ENCODE results near the gene CACNB4. TPM values are rescaled to one million over a fixed set of nuclear protein-coding genes. Genes with fewer than 3 reads are reported as not detected.

Gene CACNB4
- total and polyA plus RNA-seq, 2 donors: 4.8 to 33.9 TPM

DNA sequence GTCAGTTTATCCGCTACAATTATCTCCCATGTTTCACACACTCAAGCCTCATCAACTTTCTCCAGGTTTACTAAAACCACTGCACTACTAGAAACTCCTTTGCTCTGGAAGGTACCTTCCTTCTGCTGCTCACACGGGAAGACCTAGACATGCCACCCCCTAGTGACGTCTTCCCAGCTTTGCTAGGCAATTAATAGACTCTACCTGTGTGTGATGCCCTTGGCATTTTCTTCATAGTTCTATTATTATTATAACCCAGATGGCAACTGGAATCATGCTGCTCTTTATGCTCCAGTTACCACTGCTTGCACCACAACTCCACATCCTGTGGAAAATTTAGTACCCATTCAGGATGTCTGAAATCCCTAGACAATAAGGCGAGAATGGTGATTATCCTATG lies 42.4 kb downstream of the CACNB4 start:
- WGBS: 92% methylated on average over 4 of the region's 4 CpGs
- H3K4me1 ChIP-seq (ENCODE audit: insufficient read depth): no peaks in the 10 kb centered on the region
- no peak overlapping the region for H3K27ac ChIP-seq (ENCODE audit: low read depth)
- no peak overlapping the region for H3K4me3 ChIP-seq (ENCODE audit: low read depth, low read length)
- DNase-seq (ENCODE audit: extremely low spot score): no peak
- H3K36me3 ChIP-seq (ENCODE audit: insufficient read depth): no peaks in the 10 kb centered on the region

DNA sequence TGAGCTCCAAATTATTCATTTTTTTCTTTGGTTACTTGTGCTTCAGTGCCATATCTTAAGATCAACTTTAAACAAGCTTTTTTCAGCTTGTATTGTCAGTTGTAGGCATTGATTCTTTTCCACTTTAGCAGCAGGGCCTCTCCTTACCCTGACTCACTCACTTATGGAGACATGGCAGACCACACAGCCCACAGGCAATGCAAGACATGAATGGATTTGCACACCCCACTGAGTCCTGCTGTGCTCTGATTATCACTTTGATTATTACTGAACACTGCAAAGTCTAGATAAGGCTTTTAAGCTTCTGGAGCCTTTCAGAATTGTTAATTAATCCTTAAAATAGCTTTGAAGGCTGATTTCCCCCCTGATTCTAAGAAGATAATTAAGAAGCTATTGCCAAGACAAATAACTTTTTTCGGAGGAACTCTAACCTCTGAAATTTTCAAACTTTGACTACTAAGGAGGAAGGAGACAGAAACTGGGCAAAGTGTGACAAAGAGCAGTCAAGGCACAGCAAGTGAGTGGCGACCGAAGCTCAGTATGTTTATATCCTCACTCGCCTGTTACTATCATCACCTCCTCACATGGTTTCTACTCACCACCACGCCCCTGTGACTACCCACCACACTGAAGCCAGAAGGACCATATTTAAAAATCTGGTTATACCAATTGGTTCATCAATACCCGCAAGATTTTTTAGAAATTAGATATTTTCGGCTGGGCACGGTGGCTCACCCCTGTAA lies 43.3 kb downstream of the CACNB4 start:
- 92% methylated on average over 8 of the region's 8 CpGs for WGBS
- DNase-seq (ENCODE audit: extremely low spot score): no peak

GRCh38 chr2:152054593-152054992 lies 44.3 kb downstream of the CACNB4 start:
- no peaks in the 10 kb centered on the region for H3K4me1 ChIP-seq (ENCODE audit: insufficient read depth)
- H3K36me3 ChIP-seq (ENCODE audit: insufficient read depth): no peaks in the 10 kb centered on the region
- 60% methylated on average over 2 of the region's 2 CpGs for WGBS
- DNase-seq (ENCODE audit: extremely low spot score): no peak
- H3K4me3 ChIP-seq (ENCODE audit: low read depth, low read length): no peak overlapping the region
- H3K27ac ChIP-seq (ENCODE audit: low read depth): no peak overlapping the region

More for the DNA sequence above, 43.3 kb downstream of the CACNB4 start:
- Histone ChIP-seq H3K27ac (ENCODE audit: low read depth) (no peak overlapping the region), H3K4me3 (ENCODE audit: low read depth, low read length) (no peak overlapping the region), H3K4me1 (ENCODE audit: insufficient read depth) (no peaks in the 10 kb centered on the region), H3K36me3 (ENCODE audit: insufficient read depth) (no peaks in the 10 kb centered on the region)

- WGBS: 98% methylated on average over 3 of the region's 3 CpGs
- Histone ChIP-seq H3K4me3 (ENCODE audit: low read depth, low read length) (no peak overlapping the region), H3K36me3 (ENCODE audit: insufficient read depth) (no peaks in the 10 kb centered on the region), H3K27ac (ENCODE audit: low read depth) (no peak overlapping the region), H3K4me1 (ENCODE audit: insufficient read depth) (no peaks in the 10 kb centered on the region)
- no peak for DNase-seq (ENCODE audit: extremely low spot score)
These were observed 47.4 kb downstream of the CACNB4 start for GRCh38 chr2:152051436-152051835.

DNA sequence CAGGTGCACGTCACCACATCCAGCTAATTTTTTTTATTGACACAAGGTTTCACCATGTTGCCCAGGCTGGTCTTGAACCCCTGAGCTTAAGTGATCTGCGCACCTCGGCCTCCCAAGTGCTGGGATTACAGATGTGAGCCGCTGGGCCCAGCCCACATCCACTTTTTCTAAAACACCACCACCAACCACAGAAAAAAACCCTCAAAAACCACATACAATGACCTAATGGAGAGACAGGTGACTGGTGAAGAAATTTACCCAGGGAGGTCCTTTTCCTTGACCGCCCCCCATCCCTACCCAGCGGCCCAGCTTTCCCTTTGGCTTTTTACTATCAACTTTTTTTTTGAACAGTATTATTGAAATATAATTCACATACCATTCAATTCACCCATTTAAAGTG lies 47.9 kb downstream of the CACNB4 start:
- 94% methylated on average over 6 of the region's 6 CpGs for WGBS
- no peaks in the 10 kb centered on the region for H3K36me3 ChIP-seq (ENCODE audit: insufficient read depth)
- no peak overlapping the region for H3K27ac ChIP-seq (ENCODE audit: low read depth)
- no peak for DNase-seq (ENCODE audit: extremely low spot score)
- no peak overlapping the region for H3K4me3 ChIP-seq (ENCODE audit: low read depth, low read length)
- H3K4me1 ChIP-seq (ENCODE audit: insufficient read depth): no peaks in the 10 kb centered on the region

GRCh38 chr2:152050341-152050740 lies 48.5 kb downstream of the CACNB4 start:
- no peaks in the 10 kb centered on the region for H3K36me3 ChIP-seq (ENCODE audit: insufficient read depth)
- DNase-seq (ENCODE audit: extremely low spot score): no peak
- H3K4me1 ChIP-seq (ENCODE audit: insufficient read depth): no peaks in the 10 kb centered on the region
- no peak overlapping the region for H3K27ac ChIP-seq (ENCODE audit: low read depth)
- no peak overlapping the region for H3K4me3 ChIP-seq (ENCODE audit: low read depth, low read length)
- WGBS: 74% methylated on average over 3 of the region's 3 CpGs

GRCh38 chr2:152049541-152049940 lies 49.3 kb downstream of the CACNB4 start:
- no peak overlapping the region for H3K27ac ChIP-seq (ENCODE audit: low read depth)
- WGBS: 91% methylated on average over 4 of the region's 4 CpGs
- H3K4me3 ChIP-seq (ENCODE audit: low read depth, low read length): no peak overlapping the region
- DNase-seq (ENCODE audit: extremely low spot score): no peak
- no peaks in the 10 kb centered on the region for H3K4me1 ChIP-seq (ENCODE audit: insufficient read depth)
- no peaks in the 10 kb centered on the region for H3K36me3 ChIP-seq (ENCODE audit: insufficient read depth)

- Histone ChIP-seq H3K4me3 (ENCODE audit: low read depth, low read length) (no peak overlapping the region), H3K36me3 (ENCODE audit: insufficient read depth) (no peaks in the 10 kb centered on the region), H3K27ac (ENCODE audit: low read depth) (no peak overlapping the region), H3K4me1 (ENCODE audit: insufficient read depth) (no peaks in the 10 kb centered on the region)
- DNase-seq (ENCODE audit: extremely low spot score): no peak
- WGBS: 69% methylated on average over 6 of the region's 6 CpGs
These were observed 50.9 kb downstream of the CACNB4 start for GRCh38 chr2:152047824-152048471.

- Histone ChIP-seq H3K4me3 (ENCODE audit: low read depth, low read length) (no peak overlapping the region), H3K27ac (ENCODE audit: low read depth) (no peak overlapping the region), H3K36me3 (ENCODE audit: insufficient read depth) (no peaks in the 10 kb centered on the region), H3K4me1 (ENCODE audit: insufficient read depth) (no peaks in the 10 kb centered on the region)
- 84% methylated on average over 4 of the region's 4 CpGs for WGBS
- no peak for DNase-seq (ENCODE audit: extremely low spot score)
These were observed 51.9 kb downstream of the CACNB4 start for GRCh38 chr2:152046940-152047339.

DNA sequence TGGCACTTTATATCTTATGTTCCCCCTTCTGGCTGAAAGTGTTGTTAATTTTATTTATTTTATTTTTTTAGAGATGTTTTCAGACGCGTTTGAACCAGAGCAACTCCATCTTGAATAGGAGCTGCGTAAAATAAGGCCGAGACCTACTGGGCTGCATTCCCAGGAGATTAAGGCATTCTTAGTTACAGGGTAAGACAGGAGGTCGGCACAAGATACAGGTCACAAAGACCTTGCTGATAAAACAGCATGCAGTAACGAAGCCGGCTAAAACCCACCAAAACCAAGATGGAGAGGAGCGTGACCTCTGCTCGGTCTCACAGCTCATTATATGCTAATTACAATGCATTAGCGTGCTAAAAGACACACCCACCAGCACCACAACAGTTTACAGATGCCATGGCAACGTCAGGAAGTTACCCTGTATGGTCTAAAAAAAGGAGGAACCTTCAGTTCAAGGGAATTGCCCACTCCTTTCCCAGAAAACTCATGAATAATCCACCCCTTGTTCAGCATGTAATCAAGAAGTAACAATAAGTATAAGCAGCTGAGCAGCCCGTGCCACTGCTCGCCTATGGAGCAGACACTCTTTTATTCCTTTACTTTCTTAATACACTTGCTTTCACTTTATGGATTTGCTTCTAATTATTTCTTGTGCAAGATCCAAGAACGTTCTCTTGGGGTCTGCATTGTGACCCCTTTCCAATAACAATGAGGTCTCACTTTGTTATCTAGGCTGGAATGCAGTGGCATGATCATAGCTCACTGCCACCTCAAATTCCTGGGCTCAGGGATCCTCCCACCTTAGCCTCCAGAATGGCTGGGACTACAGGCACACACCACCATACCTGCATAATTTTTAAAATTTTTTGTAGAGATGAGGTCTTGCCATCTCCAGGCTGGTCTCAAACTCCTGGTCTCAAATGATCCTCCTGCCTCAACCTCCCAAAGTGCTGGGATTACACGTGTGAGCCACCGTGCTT lies 55.9 kb downstream of the CACNB4 start:
- 80% methylated on average over 16 of the region's 16 CpGs for WGBS
- H3K4me3 ChIP-seq (ENCODE audit: low read depth, low read length): no peak overlapping the region

DNA sequence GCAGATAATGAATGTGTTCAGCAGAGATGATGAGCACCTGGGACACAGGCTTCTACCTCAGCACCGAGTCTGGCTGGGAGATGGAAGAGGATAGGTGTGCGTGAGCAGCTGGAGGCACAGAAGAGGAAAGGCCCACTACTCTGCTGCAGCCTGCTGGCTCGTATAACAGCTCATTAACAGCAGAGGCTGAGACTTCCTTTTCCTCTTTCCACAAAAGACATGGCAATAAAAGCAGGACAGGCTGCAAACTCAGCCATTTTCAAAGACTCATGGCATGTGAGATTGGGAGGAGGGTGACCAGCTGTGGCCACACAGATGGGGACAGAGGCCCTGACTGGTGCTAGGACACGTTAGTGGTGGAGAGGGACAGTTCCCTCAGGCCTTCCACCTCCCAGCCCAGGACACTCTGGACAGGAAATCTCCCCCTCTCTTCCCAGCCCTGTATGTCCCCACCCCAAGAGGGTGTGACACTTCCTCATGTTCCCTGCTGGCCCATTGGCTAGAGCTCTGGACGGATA lies 60.3 kb downstream of the CACNB4 start:
- no peak for DNase-seq (ENCODE audit: extremely low spot score)
- Histone ChIP-seq H3K36me3 (ENCODE audit: insufficient read depth) (no peaks in the 10 kb centered on the region), H3K4me1 (ENCODE audit: insufficient read depth) (no peaks in the 10 kb centered on the region), H3K4me3 (ENCODE audit: low read depth, low read length) (no peak overlapping the region), H3K27ac (ENCODE audit: low read depth) (no peak overlapping the region)
- WGBS: 47% methylated on average over 5 of the region's 5 CpGs

More for the DNA sequence above, 55.9 kb downstream of the CACNB4 start:
- no peak overlapping the region for H3K27ac ChIP-seq (ENCODE audit: low read depth)
- H3K36me3 ChIP-seq (ENCODE audit: insufficient read depth): no peaks in the 10 kb centered on the region
- DNase-seq (ENCODE audit: extremely low spot score): no peak
- H3K4me1 ChIP-seq (ENCODE audit: insufficient read depth): no peaks in the 10 kb centered on the region

GRCh38 chr2:152037743-152038435 lies 61.0 kb downstream of the CACNB4 start:
- no peak overlapping the region for H3K4me3 ChIP-seq (ENCODE audit: low read depth, low read length)
- no peaks in the 10 kb centered on the region for H3K36me3 ChIP-seq (ENCODE audit: insufficient read depth)
- H3K4me1 ChIP-seq (ENCODE audit: insufficient read depth): no peaks in the 10 kb centered on the region
- no peak for DNase-seq (ENCODE audit: extremely low spot score)
- no peak overlapping the region for H3K27ac ChIP-seq (ENCODE audit: low read depth)
- 36% methylated on average over 6 of the region's 6 CpGs for WGBS
